NCI-H1436 treated with DMSO at 0.1 percent for 48 hours (cell line): ENCODE data around the gene ALKBH3.

ENCODE experiments used
- DNase-seq: peaks from one replicate; lab custom pipeline; 2025; lab: John Stamatoyannopoulos, UW

The ALKBH3 gene

DNA sequence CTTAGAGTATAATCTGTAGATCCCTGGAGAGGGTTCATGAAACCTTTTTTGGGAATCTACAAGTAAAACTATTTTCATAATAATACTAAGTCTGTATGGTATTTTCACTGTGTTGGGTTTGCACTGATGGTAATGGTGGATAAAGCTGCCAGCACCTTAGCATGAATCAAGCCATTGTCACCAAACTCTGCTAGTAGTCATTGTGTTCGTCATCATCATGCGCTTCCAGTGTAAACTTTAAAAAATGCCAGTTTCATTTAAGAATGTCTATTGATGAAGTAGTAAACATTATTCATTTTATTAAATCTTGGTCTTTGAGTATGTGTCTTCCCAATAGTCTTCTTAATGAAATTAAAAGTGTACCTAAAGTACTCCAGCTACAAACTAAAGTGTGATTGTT lies 15.0 kb downstream of the ALKBH3 start:
- no peak for DNase-seq

DNA sequence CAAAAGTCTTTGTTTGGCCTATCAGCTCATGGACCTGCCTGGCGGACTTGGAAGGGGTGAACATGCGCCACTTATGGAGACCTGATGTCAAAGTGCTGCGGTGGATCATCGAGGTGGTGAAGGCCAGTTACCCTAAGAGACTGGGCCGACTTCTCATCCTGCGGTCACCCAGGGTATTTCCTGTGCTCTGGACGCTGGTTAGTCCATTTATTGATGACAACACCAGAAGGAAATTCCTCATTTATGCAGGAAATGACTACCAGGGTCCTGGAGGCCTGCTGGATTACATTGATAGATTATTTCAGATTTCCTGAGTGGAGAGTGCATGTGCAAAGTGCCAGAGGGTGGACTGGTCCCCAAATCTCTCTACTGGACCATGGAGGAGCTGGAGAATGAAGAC lies 17.9 kb downstream of the ALKBH3 start:
- DNase-seq, result no peak

DNA sequence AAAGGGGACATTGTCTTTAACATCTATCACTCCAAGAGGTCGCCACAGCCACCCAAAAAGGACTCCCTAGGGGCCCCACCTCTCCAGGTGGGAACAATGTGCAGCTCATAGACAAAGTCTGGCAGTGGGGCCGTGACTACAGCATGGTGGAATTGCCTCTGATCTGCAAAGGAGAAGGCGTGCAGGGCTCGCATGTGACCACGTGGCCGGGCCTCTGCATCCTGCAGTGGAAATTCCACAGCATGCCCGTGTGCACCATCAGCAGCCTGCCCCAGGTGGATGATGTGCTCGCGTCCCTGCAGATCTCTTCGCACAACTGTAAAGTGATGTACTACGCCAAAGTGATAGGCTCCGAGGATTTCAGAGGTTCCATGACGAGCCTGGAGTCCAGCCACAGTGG lies 18.5 kb downstream of the ALKBH3 start:
- DNase-seq, result no peak

DNA sequence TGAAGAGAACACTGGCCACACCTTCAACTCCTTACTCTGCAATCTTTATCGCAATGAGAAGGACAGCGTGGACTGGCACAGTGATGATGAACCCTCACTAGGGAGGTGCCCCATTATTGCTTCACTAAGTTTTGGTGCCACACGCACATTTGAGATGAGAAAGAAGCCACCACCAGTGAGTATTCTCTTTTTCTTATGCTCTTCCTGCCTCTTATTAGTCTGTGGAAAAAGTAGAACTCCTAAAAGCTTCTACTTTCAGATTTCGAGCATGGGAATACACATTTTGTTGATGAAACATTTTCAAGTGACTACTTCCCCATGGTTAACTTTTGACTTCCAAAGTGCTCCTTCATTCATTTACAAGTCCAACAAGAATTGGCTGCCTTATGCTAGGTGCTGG lies 20.9 kb downstream of the ALKBH3 start:
- no peak for DNase-seq

DNA sequence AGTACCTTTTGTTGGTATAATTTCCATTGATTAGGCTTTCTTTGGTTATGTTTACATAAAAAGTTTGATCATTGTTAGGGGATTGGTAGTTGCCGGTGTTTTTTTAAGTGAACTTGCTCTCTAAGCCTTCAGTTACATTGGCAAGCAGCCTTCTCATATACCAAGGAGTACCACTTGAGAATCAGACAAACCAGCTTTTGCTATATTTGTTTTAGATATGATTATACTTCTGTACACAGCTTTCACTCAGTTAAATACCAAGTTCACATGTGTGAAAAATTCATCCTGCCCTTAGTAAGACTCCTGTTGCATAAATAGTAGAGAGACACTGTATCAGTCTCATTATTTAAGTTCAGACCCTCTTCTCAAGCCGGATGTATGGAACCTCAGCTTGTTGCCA lies 22.4 kb downstream of the ALKBH3 start:
- DNase-seq, result no peak

DNA sequence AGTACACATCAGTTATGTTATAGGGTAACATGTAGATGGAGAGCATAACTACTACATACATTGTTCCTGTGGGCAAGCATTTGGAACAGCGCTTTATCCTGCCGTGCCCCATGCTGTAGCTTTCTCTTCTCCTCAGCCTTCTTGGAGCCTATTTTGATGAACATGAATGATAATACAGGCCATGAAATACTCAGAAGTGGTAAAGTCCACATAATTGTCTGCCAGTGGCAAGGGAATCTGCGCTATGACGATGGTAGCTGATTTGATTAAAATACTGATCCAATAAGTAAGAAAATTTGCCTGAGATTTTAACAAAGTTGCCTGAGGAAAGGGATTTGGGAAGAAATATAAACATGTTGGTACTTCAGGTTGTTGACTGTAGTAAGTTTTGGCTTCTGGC lies 23.3 kb downstream of the ALKBH3 start:
- DNase-seq, result no peak

DNA sequence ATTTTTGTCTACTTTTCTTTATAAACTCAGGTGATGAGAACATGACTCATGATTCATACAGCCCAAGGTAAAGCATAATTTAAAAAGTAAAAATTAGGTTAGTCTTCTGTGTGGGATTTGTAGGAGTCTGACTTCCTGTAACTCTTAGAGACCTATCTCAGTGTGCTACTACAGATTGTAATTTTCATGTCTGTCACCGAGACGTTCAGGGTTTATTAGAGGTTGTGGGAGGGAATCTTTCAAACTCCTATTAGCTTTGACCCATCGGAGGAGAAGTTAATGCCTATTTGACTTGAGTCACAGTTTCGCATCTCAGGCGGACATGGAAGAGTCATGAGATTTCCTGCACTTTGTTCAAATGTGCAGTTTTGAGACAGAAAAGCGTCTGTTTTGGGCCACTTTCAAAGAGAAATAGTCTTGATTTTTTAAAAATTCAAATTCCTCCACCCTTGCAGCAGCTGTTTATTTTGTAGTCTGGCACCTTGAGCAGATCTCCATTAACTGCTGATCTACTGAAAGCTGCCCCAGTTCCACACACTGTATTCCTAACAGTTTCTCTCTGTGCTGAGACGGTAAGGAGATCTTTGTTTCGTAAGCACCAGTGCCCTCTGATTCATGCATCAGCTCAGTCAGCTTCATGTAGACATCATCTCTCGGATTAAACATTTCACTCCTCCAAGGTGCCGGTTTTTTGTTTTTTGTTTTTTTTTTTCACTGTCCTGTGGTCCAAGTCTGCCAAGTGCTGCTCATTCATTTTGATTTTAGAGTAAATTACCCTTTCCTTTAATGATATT lies 24.3 kb downstream of the ALKBH3 start:
- DNase-seq, result no peak

DNA sequence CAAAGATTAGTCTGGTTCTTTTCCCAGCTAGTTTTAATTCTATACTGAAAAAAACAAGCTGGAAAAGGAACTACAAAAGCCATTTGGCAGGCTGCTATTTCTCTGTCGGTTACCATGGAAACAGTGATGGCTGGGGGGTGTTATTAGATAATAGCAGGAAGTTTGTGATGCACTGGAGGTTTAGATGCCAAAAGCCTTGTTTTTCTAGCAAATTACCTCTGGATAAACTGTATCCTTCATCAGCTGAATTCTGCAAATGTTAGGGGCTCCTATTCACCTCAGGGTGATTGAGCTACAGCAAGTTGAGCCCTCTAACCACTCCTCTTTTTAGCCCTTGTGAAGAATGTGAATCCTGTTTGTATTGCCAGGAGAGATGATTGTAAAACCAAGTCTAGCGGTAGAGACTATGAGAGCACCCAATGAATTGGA lies 25.2 kb downstream of the ALKBH3 start:
- no peak for DNase-seq

DNA sequence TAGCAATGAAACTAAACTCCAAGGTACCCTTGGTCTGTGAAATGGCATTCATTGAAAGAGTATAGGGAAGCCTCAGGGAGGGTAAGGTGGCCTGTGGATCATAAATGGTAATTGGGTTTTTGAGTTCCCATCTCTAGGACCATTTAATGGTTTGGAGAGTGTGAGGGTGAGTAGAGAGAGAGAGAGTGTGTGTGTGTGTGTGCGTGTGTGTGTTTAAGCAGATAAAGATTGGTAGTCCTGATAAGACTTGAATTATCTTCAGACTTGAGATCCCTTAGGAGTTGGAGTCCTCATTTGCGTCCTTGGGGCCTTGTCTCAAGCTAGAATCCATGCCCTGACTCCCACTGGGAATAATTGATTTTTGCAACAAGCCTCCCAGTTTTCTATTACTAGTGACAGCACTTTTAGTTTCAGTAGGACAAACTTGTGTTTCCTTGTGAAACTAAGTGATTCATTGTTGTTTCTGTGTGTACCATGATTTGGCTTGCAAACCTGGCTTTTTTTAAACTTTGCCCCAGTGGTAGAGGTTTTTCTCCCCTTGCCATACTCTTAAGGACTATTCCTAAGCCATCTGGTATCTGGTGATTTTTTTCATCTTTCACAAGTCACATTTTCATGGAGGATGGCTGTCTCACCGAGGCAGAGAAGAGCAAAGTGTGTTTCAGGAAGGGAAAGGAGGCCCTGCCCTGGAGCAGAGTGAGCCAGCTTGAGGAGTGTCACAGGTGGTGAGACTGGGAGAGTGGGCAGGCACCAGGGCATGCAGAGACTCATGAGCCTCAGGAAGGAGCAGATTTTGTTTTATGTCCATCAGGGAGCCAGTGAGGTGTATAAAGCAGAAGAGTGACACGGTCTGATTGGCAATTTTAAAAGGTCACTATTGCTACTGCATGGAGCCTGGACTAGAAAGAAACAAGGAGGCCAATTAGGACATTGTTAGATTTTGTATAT lies 26.7 kb downstream of the ALKBH3 start:
- no peak for DNase-seq

DNA sequence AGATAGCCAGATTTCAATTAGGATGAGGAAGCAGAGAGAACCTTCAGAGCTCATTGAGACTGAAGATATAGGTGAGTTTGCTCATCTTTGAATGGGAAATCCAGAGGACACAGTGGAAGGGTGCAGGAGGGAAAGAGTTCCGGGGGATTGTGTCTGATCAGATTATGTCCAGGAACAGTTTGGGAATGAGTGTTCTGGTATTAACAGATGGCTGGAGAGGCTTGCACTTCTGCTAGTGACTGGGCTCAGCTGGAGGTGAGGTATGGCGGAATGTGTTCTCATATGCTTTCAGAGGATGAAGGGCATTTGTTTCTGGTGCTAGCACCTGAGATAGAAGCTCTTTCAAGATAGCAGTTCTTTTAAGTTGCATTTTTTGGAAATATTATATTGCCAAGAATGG lies 27.6 kb downstream of the ALKBH3 start:
- no peak for DNase-seq

DNA sequence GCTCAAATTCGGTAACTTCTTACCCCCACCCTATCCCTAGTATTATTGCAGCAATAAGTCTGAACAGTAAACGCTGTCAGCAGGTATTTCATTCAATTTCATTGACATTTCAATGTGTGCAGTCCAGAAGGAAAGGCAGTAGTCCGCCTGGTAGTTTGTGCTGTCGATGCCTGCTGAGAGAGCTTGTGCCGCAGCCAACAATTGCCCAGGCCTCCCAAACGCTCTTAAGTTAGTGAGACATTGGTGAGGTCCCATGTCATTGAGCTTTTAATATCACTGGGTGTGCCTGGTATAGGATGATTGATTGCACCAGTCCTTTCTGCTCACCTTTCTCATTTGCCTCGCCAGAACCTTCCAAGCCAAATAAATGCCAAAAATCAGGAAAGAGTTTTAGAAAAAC lies 28.1 kb downstream of the ALKBH3 start:
- no peak for DNase-seq

DNA sequence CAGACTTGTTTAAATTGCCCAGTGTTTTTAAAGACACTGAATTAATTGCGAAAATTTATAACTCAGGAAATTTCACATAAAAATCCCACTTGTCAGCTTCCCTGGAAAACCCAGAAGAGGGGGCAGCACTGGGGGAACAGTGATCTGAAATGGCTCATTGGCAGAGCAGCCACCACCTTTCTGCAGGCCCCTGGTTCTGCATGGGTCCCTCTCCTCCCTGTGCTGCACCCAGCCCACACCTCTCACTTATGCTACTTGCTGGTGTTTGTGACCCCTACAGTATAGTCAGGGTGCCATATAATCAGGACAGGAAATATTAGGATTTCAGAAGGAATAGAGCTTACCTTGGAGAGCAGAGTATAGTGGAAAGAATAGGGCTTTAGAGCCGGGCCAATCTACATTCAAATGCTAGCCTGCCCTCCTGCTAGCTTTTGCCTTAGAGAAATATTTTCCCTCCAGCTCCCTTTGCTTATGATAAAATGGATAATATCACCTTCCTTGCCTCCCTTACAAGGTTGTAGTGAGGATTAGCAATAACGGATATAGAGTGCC lies 33.3 kb downstream of the ALKBH3 start:
- no peak for DNase-seq

DNA sequence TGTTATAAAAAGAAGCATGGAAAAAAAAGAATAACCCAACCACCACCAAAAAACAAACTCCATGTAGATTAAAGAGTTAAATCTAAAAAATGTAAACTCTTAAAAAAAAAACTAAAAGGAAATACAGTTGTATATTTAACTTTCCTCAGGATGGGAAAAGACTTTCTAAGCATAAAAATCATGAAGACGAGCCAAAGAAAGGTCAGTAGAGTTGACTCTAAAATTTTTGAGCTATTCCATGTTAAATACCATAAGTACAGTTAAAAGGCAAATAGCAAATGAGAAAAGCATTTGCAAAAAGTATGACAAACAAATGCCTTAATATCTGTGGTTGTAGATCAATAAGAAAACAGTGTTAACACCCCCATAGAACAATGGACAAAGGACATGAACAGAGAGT lies 33.8 kb downstream of the ALKBH3 start:
- DNase-seq, result no peak

DNA sequence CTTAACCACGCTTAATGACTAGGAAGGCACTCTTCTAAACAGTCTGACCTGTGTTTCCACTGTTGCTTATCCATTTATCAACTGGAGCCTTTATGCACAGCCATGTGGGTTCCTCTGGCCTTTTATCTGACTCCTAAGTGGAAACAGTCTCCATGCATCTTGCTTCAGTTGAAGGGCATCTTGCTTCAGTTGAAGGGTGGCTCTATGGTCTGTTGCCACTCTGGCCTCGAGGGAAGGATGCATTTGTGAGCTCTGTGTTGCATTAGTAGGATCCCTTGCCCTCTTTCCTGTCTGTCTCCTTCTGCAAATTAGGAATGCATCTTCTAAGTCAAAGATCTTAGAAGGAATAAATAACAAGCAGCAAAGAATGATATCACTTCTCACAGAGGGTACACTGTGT lies 36.0 kb downstream of the ALKBH3 start:
- no peak for DNase-seq

DNA sequence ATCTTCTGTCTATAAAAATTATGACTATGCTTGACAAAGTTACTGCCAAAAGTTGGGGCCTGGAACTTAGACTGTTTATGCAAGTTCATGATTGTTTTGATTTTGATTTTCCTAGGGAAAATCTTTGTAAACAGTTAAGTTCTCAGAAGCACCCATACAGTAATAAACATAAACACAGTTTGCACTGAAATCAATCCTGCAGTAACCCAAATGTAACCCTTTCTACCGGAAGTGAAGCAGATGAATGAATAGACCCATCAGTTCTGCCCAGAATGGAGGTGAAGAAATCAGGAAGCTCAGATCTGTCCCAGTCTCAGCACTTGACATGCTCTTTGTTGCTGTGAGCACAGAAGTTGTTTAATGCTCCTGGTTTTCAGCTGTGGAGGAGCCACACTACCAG lies 37.2 kb downstream of the ALKBH3 start:
- no peak for DNase-seq

DNA sequence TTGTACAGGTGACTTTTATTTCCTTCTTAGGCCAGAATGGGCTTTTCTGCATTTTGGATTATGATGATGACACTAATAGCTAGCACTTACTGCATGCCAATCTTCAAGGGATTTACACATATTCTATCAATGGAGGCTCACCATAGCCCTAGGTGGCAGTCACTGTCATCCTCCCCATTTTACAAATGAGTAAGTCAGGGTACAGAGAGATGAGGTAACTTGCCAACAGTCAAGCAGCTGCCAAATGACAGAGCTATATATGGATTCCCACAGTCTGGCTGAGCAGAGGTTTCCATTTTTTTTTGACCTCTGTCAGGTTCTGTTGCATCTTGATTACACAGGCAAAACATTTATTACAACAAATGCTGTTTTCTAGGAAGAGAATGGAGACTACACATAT lies 38.0 kb downstream of the ALKBH3 start:
- DNase-seq, result no peak

DNA sequence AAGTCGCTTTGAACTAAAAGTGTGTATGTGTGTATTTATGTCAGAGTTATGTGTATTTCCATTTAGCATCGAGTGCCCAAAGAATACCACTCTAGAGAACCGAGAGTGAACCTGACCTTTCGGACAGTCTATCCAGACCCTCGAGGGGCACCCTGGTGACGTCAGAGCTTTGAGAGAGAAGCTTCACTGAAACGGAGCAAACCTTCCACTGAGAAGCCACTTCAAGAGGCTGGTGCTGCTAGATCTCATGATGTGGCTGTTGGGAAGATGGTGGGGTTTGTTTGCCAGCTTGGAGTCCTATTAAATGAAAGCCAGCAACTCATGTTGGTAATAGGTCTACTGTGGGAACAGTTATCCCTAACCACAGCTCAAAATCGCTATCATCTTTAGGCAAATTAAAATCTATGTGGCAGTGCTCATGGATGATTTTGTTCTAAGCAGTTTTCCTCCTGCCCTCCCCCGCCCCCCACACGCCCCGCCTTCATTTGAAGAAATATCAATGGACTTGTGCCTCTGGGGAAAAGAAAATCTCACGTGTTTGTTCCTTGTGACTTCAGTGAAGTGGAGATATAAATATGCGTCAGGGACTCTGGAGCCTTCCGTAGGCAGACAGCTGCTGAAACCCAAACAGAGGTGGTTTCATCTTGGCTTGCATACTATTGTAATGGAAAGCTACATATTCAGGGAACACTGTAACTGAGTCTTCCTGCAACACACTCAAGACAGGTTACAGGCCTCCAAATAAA lies 39.4 kb downstream of the ALKBH3 start:
- no peak for DNase-seq

DNA sequence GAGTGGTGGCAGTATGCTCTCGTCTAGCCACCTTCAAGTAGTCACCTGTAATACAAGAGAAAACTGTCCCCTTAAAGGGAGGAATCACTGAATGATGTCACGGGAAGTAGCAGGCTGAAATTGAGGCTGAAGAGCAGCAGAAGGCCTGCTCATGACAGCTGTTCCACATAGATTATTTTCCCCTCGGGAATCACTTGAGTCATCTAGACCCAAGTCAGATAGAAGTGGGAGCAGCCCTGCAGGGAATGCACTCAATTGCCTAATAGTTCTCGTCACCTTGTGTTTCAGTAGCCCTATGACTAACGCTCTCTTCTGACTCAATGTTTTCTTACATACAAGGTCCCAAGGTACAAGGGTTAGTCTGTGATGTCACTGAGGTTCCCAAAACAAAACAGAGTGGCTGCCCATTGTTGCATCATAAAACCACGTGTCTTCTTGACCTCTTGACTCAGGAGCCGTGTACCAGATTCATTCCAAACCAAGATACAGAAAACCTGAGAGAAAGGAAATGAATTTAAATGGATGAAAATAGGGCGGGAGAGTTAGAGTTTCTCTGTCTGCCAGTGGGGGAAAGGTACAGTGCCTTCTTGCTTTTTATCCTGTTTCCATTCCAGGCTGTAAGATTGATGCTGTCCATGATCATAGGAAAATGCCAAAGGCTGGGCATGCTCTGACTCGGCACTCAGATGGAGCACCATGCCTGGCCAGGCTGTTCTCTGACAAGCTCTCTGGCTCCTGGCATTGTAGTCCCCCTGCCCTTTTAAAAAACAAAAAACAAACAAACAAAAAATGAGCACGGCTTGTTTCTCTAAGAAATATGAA lies 40.2 kb downstream of the ALKBH3 start:
- DNase-seq, result no peak

DNA sequence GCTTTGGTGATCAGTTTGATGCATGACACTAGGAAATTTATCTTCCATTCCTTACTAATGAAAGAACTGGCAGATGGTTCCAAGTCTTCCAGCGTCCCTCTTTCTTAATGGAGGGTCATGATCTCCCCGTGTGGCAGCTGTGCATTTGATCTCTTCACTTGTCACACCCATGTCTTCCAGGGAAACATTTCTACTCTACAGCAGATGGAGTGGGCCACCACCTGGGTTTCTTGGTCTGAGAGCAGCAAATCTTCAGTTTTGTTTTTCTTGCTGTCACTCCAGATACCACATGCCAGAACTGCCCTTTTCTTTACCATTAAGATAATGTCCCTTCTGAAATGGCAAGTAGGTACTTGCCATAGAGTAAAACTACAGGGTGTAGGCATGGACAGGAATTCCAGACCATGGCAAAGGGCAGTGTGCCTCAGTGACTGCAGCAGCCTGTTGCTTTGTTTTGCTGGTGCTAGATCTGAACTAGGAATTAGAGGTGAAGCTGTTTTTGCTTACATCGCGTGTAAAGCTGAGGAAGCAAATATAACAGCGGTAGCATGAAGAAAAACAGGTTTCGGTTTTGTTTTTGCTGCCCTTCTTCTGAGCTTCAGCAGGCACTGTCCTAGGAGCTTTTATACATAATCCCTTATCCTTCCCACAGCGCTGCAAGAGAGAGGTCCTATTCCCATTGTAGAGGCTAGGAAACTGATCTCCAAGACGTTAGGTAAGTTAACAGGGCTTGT lies 41.1 kb downstream of the ALKBH3 start:
- no peak for DNase-seq

DNA sequence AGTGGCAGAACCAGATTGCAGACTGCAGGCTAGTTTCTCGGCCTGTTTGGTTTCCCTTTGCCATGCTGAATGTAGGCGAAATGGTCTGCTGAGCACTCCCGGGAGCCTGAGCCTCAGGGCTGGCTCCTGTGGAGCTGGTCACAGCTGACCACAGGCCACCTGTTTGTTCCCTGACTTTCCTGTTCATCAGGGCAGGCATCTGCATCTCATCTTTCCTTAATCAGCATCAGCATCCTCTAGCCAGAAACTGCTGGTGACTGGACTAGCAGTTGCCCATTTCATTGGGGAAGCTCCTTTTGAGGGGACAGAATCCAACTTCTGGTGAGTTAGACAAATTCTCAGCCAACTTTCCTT lies 41.6 kb downstream of the ALKBH3 start:
- DNase-seq, result no peak
